Fibroblast of lung (primary cell): ENCODE measurements around the gene ATG7. TPM values are rescaled to one million over a fixed set of nuclear protein-coding genes. Genes with fewer than 3 reads are reported as not detected.

Source experiments
- DNase-seq, 2 donors: peaks; one replicate each; pipeline versions ENCODE4 v3.0.0 to v3.0.0-alpha.2; 2010; ENCODE audit warnings: low read depth in 2 of 2
- H2AFZ ChIP-seq: 2 replicates; pipeline ENCODE4 v1.5.1; 2012; ENCODE audit warnings: low read length, control low read depth, inconsistent platforms
- H3K27ac ChIP-seq: 2 replicates; pipeline ENCODE4 v1.5.1; 2011; ENCODE audit warnings: low read length, control low read depth; ENCODE audit not compliant: insufficient read depth
- H3K27me3 ChIP-seq: 2 replicates; pipeline ENCODE4 v1.5.1; 2011; ENCODE audit warnings: mild to moderate bottlenecking, low read length; ENCODE audit not compliant: control insufficient read depth, insufficient read depth
- H3K36me3 ChIP-seq: 2 replicates; pipeline ENCODE4 v1.5.1; 2011; ENCODE audit warnings: low read length; ENCODE audit not compliant: control insufficient read depth, insufficient read depth
- H3K4me1 ChIP-seq: 2 replicates; pipeline ENCODE4 v1.5.1; 2011; ENCODE audit warnings: low read length; ENCODE audit not compliant: control insufficient read depth, insufficient read depth; ENCODE audit errors: extremely low read depth
- H3K4me2 ChIP-seq: 2 replicates; pipeline ENCODE4 v1.5.1; 2011; ENCODE audit warnings: low read length, control low read depth; ENCODE audit not compliant: insufficient read depth; ENCODE audit errors: extremely low read depth
- H3K4me3 ChIP-seq, 4 experiments: fragments of 200-600 bp in 1 of 4; sonication (generic) in 1 of 4; replicated peaks in 1 of 4; 2 replicates each; pipeline ENCODE4 v1.5.1; 2011 to 2016; ENCODE audit warnings: low read length in 4 of 4, low read depth in 3 of 4, mild to moderate bottlenecking in 3 of 4, control low read depth in 2 of 4, inconsistent platforms in 1 of 4, mixed read lengths in 1 of 4; ENCODE audit not compliant: insufficient read depth in 1 of 4; ENCODE audit errors: control extremely low read depth in 1 of 4
- H3K79me2 ChIP-seq: 2 replicates; pipeline ENCODE4 v1.5.1; 2012; ENCODE audit warnings: mild to moderate bottlenecking, low read length, inconsistent platforms; ENCODE audit not compliant: control insufficient read depth, insufficient read depth
- H3K9ac ChIP-seq: 2 replicates; pipeline ENCODE4 v1.5.1; 2011; ENCODE audit warnings: mild to moderate bottlenecking, low read length, control low read depth; ENCODE audit not compliant: insufficient read depth
- H3K9me3 ChIP-seq: 2 replicates; pipeline ENCODE4 v1.5.1; 2012; ENCODE audit warnings: low read depth, low read length; ENCODE audit not compliant: control insufficient read depth, insufficient read depth
- H4K20me1 ChIP-seq: 2 replicates; pipeline ENCODE4 v1.5.1; 2011; ENCODE audit warnings: low read length; ENCODE audit not compliant: control insufficient read depth, insufficient read depth; ENCODE audit errors: extremely low read depth
- CTCF ChIP-seq, 2 donors: IDR thresholded peaks in 1 of 2; conservative IDR thresholded peaks in 1 of 2; 1 replicate in 1 of 2; 2 replicates in 1 of 2; pipeline ENCODE4 v1.5.1; 2011 to 2012; ENCODE audit warnings: low read length in 2 of 2, control low read depth in 1 of 2, inconsistent platforms in 1 of 2, low read depth in 1 of 2, mild to moderate bottlenecking in 1 of 2
- EZH2 ChIP-seq: IDR thresholded peaks from 2 replicates; pipeline ENCODE4 v1.5.1; 2012; ENCODE audit warnings: low read length, control low read depth, mild to moderate bottlenecking; ENCODE audit errors: missing control alignments
- polyA plus RNA-seq, 2 donors: library from polyadenylated mRNA; depleted of rRNA in 1 of 2; stranded (reverse) in 1 of 2; unstranded in 1 of 2; fragments of >200 nt; gene quantifications; 2 replicates each; pipeline ENCODE4 v1.2.1, GENCODE V29; 2011 to 2012; ENCODE audit warnings: missing spikeins in 1 of 2
- total RNA-seq: library from RNA; depleted of rRNA; stranded (reverse); fragments of >200 nt; gene quantifications from 2 replicates; pipeline ENCODE4 v1.2.1, GENCODE V29; 2014

ATG7 gene
- total and polyA plus RNA-seq, 2 donors (not counting 1 experiment from before 2014, with no cell fraction given), result 50.8 to 56.5 TPM

- Histone ChIP-seq H4K20me1 (no peaks in the 10 kb centered on the region), H3K27ac (peak overlapping the region; percentile 62)
These were observed 333.2 kb downstream of the ATG7 start for GRCh38 chr3:11605398-11605797.

DNA sequence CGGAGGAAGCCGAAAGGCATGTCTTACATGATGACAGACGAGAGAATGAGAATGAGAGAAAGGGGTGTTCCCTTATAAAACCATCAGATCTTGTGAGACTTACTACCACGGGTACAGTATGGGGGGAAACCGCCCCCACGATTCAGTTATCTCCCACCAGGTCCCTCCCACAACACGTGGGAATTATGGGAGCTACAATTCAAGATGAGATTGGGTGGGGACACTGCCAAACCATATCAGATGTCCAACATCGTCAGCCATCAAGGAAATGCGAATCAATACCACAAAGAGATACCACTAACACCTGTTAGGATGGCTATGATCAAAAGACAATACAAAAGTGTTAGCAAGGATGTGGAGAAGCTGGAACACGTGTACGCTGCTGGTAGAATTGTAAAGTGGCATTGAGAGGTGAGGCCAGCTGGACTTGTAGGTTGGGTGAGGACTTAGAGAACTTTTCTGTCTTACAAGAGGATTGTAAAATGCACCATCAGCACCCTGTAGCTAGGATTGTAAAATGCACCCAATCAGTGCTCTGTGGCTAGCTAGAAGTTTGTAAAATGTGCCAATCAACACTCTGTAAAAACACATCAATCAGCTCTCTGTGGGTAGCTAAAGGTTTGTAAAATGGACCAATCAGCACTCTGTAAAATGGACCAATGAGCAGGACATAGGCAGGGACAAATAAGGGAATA, 334.0 kb downstream of the ATG7 start:
- H4K20me1 ChIP-seq, result no peaks in the 10 kb centered on the region
- DNase-seq, result no peak
- no peak overlapping the region for H2AFZ ChIP-seq
- no peak overlapping the region for H3K27ac ChIP-seq
- H3K79me2 ChIP-seq, result peaks cover 82% of the 10 kb centered on the region
- H3K27me3 ChIP-seq, result no peaks in the 10 kb centered on the region
- TF ChIP-seq EZH2, result no peak
- TF ChIP-seq CTCF (conservative IDR thresholded peaks at IDR 0.05 in 1 of 2, IDR thresholded peaks at IDR 0.05 in 1 of 2; ENCODE audit: low read depth in 1 of 2, low read length in 2 of 2), result no peak
- H3K9ac ChIP-seq, result no peak overlapping the region
- H3K9me3 ChIP-seq, result no peaks in the 10 kb centered on the region
- no peak overlapping the region for H3K4me3 ChIP-seq
- H3K4me1 ChIP-seq, result peaks cover 24% of the 10 kb centered on the region
- H3K4me2 ChIP-seq, result no peak overlapping the region
- H3K36me3 ChIP-seq, result no peaks in the 10 kb centered on the region

More at GRCh38 chr3:11605398-11605797, 333.2 kb downstream of the ATG7 start:
- DNase-seq, result no peak
- Histone ChIP-seq H3K36me3 (peaks cover 2% of the 10 kb centered on the region), H3K4me1 (peaks cover 31% of the 10 kb centered on the region), H3K4me3 (no peak overlapping the region), H3K4me2 (no peak overlapping the region), H3K27me3 (no peaks in the 10 kb centered on the region), H3K9me3 (no peaks in the 10 kb centered on the region), H3K9ac (no peak overlapping the region), H2AFZ (no peak overlapping the region), H3K79me2 (peaks cover 76% of the 10 kb centered on the region)
- TF ChIP-seq CTCF (conservative IDR thresholded peaks at IDR 0.05 in 1 of 2, IDR thresholded peaks at IDR 0.05 in 1 of 2; ENCODE audit: low read depth in 1 of 2, low read length in 2 of 2) (no peak), EZH2 (no peak)

- H3K27ac ChIP-seq, result no peak overlapping the region
- H3K9me3 ChIP-seq, result no peaks in the 10 kb centered on the region
- no peak overlapping the region for H3K4me3 ChIP-seq
- H3K79me2 ChIP-seq, result peaks cover 83% of the 10 kb centered on the region
- H3K27me3 ChIP-seq, result no peaks in the 10 kb centered on the region
- peaks cover 18% of the 10 kb centered on the region for H3K4me1 ChIP-seq
- H3K9ac ChIP-seq, result no peak overlapping the region
- H3K36me3 ChIP-seq, result no peaks in the 10 kb centered on the region
- H2AFZ ChIP-seq, result no peak overlapping the region
- H4K20me1 ChIP-seq, result no peaks in the 10 kb centered on the region
- DNase-seq, result no peak
- H3K4me2 ChIP-seq, result no peak overlapping the region
- TF ChIP-seq CTCF (conservative IDR thresholded peaks at IDR 0.05 in 1 of 2, IDR thresholded peaks at IDR 0.05 in 1 of 2; ENCODE audit: low read depth in 1 of 2, low read length in 2 of 2) (no peak), EZH2 (no peak)
These were observed 334.8 kb downstream of the ATG7 start for GRCh38 chr3:11606865-11607440.

Other genes starting within 250 kb of the ATG7 start
- 30.6 and 32.6 TPM in 2 replicates for gene HRH1, start 117.9 kb upstream of the ATG7 start, total RNA-seq
- 11.2 and 12.6 TPM in 2 replicates for gene HRH1, start 117.9 kb upstream of the ATG7 start, polyA plus RNA-seq